HepG2 (cell line): ENCODE measurements around the gene CARD9. TPM values are rescaled to one million over a fixed set of nuclear protein-coding genes. Genes with fewer than 3 reads are reported as not detected.

Source experiments
- ATAC-seq: fragments of 200-7000 bp; cut with Tn5 transposase; 3 replicates; pipeline ENCODE4 v1.9.1; 2020; ENCODE audit warnings: mild to moderate bottlenecking, moderate library complexity
- BruUV-seq: library from RNA; stranded (reverse); fragments of 400-500 nt; replicated peaks from 2 replicates; lab custom pipeline; 2021; lab: Mats Ljungman, UMichigan
- CTCF ChIA-PET: fragments of 300-600 bp; formaldehyde crosslinking; extraction: SDS; loops from one replicate; lab custom pipeline; 2021; ENCODE audit warnings: low total read pairs, inconsistent platforms, low intra/inter-chr PET ratio; lab: Yijun Ruan, JAX
- POLR2A ChIA-PET: fragments of 350-600 bp; sonication (Branson Sonifier 250); formaldehyde crosslinking; loops from one replicate; lab custom pipeline; 2020; ENCODE audit warnings: antibody characterized with exemption, inconsistent platforms; lab: Yijun Ruan, JAX
- DNase-seq: peaks from one replicate; pipeline ENCODE4 v3.0.0-alpha.2; 2015; ENCODE audit warnings: low spot score
- FAIRE-seq: peaks from 3 replicates; lab custom pipeline; 2011; peaks lifted over from hg19 to GRCh38; lab: Jason Lieb, UNC
- H2AFZ ChIP-seq: one replicate; pipeline ENCODE4 v1.6.1; 2011; ENCODE audit warnings: low read length, inconsistent platforms
- H3K27ac ChIP-seq: fragments of 300-600 bp; 3 replicates; pipeline ENCODE4 v1.8.0; 2011; ENCODE audit warnings: mixed run types, mild to moderate bottlenecking, mixed read lengths, low read length, inconsistent platforms; ENCODE audit not compliant: insufficient read depth; ENCODE audit errors: extremely low read length
- H3K27me3 ChIP-seq, 2 experiments: fragments of 200-600 bp in 1 of 2; 2 replicates in 1 of 2; 3 replicates in 1 of 2; pipeline versions ENCODE4 v1.6.0 to v1.8.0; 2011; ENCODE audit warnings: low read length in 2 of 2, mild to moderate bottlenecking in 2 of 2, moderate library complexity in 2 of 2, inconsistent platforms in 1 of 2; ENCODE audit not compliant: insufficient read depth in 2 of 2, control insufficient read depth in 1 of 2
- H3K36me3 ChIP-seq, 2 experiments: fragments of 200-600 bp in 1 of 2; replicated peaks in 1 of 2; 2 replicates in 1 of 2; 3 replicates in 1 of 2; pipeline versions ENCODE4 v1.5.1 to v1.8.0; 2011; ENCODE audit warnings: low read length in 2 of 2, inconsistent platforms in 1 of 2; ENCODE audit not compliant: insufficient read depth in 2 of 2, control insufficient read depth in 1 of 2
- H3K4me1 ChIP-seq: 2 replicates; pipeline ENCODE4 v1.5.1; 2012; ENCODE audit warnings: low read length, inconsistent platforms; ENCODE audit not compliant: insufficient read depth
- H3K4me2 ChIP-seq: 2 replicates; pipeline ENCODE4 v1.6.0; 2011; ENCODE audit warnings: low read depth, low read length, inconsistent platforms
- H3K4me3 ChIP-seq, 3 experiments: fragments of 200-600 bp in 1 of 3; sonication (generic), shearing (Covaris generic) in 1 of 3; replicated peaks in 1 of 3; 2 replicates each; pipeline ENCODE4 v1.5.1; 2011 to 2016; ENCODE audit warnings: low read length in 3 of 3, inconsistent platforms in 2 of 3, low read depth in 2 of 3, mild to moderate bottlenecking in 2 of 3, control low read depth in 1 of 3, mixed read lengths in 1 of 3; ENCODE audit not compliant: insufficient read depth in 1 of 3
- H3K79me2 ChIP-seq: one replicate; pipeline ENCODE4 v1.6.1; 2011; ENCODE audit warnings: low read length, inconsistent platforms; ENCODE audit not compliant: insufficient read depth
- H3K9ac ChIP-seq: 2 replicates; pipeline ENCODE4 v1.6.0; 2011; ENCODE audit warnings: mild to moderate bottlenecking, low read depth, low read length, inconsistent platforms; ENCODE audit not compliant: insufficient read depth
- H3K9me3 ChIP-seq: 2 replicates; pipeline ENCODE4 v1.5.1; 2012; ENCODE audit warnings: mild to moderate bottlenecking, low read length
- H4K20me1 ChIP-seq: 2 replicates; pipeline ENCODE4 v1.6.0; 2011; ENCODE audit warnings: inconsistent platforms, mild to moderate bottlenecking, low read length, moderate library complexity; ENCODE audit not compliant: insufficient read depth
- AGO2 ChIP-seq: fragments of 200-400 bp; formaldehyde crosslinking; optimal IDR thresholded peaks from 2 replicates; pipeline ENCODE3; 2017; ENCODE audit warnings: mild to moderate bottlenecking, low read depth, low read length, moderate library complexity
- KAT2B ChIP-seq: fragments of 150-350 bp; IDR thresholded peaks from 2 replicates; pipeline ENCODE4 v1.6.1; 2014; ENCODE audit warnings: low read depth, low read length, borderline replicate concordance
- RBFOX2 ChIP-seq: fragments of 200-400 bp; formaldehyde crosslinking; IDR thresholded peaks from 2 replicates; pipeline ENCODE4 v1.6.1; 2017; ENCODE audit warnings: low read depth, mild to moderate bottlenecking, low read length
- RBM22 ChIP-seq: fragments of 200-400 bp; formaldehyde crosslinking; optimal IDR thresholded peaks from 2 replicates; pipeline ENCODE3; 2017; ENCODE audit warnings: mild to moderate bottlenecking, low read length, moderate library complexity
- SMARCC2 ChIP-seq: fragments of 450-650 bp; IDR thresholded peaks from 2 replicates; pipeline ENCODE4 v1.6.1; 2017; ENCODE audit warnings: antibody characterized with exemption, mild to moderate bottlenecking
- ZNF331 ChIP-seq: sonication (generic); formaldehyde crosslinking; IDR thresholded peaks from 2 replicates; pipeline ENCODE4 v1.4.0; 2020; ENCODE audit warnings: missing genetic modification reagents
- whole genome bisulfite sequencing: methylation state at CpG from one replicate; pipeline ENCODE4 v1.1.6; 2017; ENCODE audit warnings: low lambda C conversion rate; 5-methylcytosine and 5-hydroxymethylcytosine counted together
- in situ Hi-C: cut with HindIII; loops from 2 replicates; pipeline ENCODE4 v1.10.0; 2017; ENCODE audit warnings: low pct_unique_long_range_greater_than_20kb; ENCODE audit not compliant: extremely low pct_ligation_motif_present
- intact Hi-C: fragments of 100-400 bp; cut with micrococcal nuclease; formaldehyde crosslinking; loops from one replicate; pipeline ENCODE4 v1.10.0; 2022; ENCODE audit not compliant: unreplicated experiment
- polyA plus RNA-seq, 8 experiments: library from polyadenylated mRNA; depleted of rRNA in 3 of 8; stranded (reverse) in 7 of 8; unstranded in 1 of 8; fragments of >200 nt; fragmentation: Illumina TruSeq in 4 of 8; extraction: Trizol in 4 of 8; gene quantifications; 2 replicates each; pipeline versions ENCODE4 v1.2.1 to v1.2.3, GENCODE V29; 2011 to 2016; ENCODE audit warnings: low read depth in 4 of 8, missing spikeins in 1 of 8, mixed read lengths in 1 of 8; ENCODE audit not compliant: insufficient read depth in 1 of 8
- total RNA-seq, 5 experiments: library from RNA; depleted of rRNA; stranded (reverse); fragments of >200 nt; fragmentation: Illumina TruSeq; extraction: Trizol; gene quantifications; 2 replicates each; pipeline ENCODE4 v1.2.3, GENCODE V29; 2016; ENCODE audit warnings: low read depth in 1 of 5
- TF ChIP-seq, protein P1 (sequence below), 2 experiments: fragments of 450-650 bp in 1 of 2; sonication (generic) in 1 of 2; formaldehyde crosslinking in 1 of 2; IDR thresholded peaks; 2 replicates each; pipeline versions ENCODE4 v1.6.1 to v1.8.0; 2016 to 2022; ENCODE audit warnings: antibody characterized with exemption in 1 of 2, mild to moderate bottlenecking in 1 of 2, missing genetic modification reagents in 1 of 2

Gene CARD9
- total and polyA plus RNA-seq, 2 of the 13 experiments (the other 11 are each of a cell fraction or from before 2014, with no cell fraction given) = 3.3 to 7.4 TPM

DNA sequence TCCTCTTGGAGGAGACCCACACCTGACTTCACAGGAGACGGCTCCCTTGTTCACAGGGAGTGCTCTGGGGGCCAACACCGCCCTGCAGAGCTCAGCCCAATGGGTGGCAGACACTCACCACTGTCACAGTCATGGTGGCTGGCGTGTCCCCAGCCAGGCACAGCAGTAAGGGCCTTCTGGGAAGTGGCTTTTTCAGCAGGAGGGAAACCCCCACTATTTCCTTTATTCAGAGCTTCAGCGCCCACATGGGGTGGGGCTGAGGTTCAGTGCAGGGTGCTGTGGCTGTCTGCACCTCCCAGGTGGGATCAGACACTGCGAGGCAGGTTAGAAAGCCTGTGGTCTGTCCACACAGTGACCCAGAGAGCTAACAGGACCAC lies 30.1 kb upstream of the CARD9 start:
- CTCF ChIA-PET = no interaction called here
- no TSS peak for BruUV-seq

DNA sequence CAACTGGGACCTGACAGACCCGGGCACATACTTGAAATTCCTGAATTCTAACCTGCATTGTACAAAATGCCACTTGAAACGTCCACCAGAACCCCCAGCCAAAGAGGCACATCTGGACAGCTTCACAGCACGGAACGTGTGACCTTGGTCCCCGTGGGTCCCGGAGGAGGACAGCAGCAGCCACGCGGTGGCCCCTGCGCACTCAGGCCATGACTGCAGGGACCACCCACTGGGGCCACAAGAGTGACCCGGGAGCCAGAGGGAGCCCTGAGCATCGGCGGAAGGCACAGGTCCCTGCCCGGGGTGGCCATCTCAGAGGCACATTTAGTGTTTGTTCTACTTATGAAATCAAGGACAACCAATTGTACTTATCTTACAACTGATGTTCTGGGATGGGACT lies 28.6 kb upstream of the CARD9 start:
- Histone ChIP-seq H3K27ac (no peak overlapping the region), H4K20me1 (no peaks in the 10 kb centered on the region), H3K4me1 (peaks cover 20% of the 10 kb centered on the region), H3K36me3 (peaks cover 13 to 31% of the 10 kb centered on the region in 2 experiments; a peak in 4 of 5 replicates), H3K9ac (no peak overlapping the region), H3K27me3 (no peaks in the 10 kb centered on the region), H3K79me2 (peaks cover 21% of the 10 kb centered on the region)
- WGBS = 79% methylated on average over 6 of the region's 13 CpGs
- ChIA-PET CTCF (no interaction called here), POLR2A (interaction anchor here (1.4 kb wide), 1 partner anchor 57 kb away, joined by 5 read pairs; no protein-coding TSS in a partner anchor)
- intact Hi-C loops (no loop called here), in situ Hi-C loops (no loop called here)
- DNase-seq = no peak
- no peak for FAIRE-seq
- peak; percentile 66 for TF ChIP-seq RBFOX2
- peak; percentile 57 for TF ChIP-seq AGO2
- TF ChIP-seq, protein P1, sequence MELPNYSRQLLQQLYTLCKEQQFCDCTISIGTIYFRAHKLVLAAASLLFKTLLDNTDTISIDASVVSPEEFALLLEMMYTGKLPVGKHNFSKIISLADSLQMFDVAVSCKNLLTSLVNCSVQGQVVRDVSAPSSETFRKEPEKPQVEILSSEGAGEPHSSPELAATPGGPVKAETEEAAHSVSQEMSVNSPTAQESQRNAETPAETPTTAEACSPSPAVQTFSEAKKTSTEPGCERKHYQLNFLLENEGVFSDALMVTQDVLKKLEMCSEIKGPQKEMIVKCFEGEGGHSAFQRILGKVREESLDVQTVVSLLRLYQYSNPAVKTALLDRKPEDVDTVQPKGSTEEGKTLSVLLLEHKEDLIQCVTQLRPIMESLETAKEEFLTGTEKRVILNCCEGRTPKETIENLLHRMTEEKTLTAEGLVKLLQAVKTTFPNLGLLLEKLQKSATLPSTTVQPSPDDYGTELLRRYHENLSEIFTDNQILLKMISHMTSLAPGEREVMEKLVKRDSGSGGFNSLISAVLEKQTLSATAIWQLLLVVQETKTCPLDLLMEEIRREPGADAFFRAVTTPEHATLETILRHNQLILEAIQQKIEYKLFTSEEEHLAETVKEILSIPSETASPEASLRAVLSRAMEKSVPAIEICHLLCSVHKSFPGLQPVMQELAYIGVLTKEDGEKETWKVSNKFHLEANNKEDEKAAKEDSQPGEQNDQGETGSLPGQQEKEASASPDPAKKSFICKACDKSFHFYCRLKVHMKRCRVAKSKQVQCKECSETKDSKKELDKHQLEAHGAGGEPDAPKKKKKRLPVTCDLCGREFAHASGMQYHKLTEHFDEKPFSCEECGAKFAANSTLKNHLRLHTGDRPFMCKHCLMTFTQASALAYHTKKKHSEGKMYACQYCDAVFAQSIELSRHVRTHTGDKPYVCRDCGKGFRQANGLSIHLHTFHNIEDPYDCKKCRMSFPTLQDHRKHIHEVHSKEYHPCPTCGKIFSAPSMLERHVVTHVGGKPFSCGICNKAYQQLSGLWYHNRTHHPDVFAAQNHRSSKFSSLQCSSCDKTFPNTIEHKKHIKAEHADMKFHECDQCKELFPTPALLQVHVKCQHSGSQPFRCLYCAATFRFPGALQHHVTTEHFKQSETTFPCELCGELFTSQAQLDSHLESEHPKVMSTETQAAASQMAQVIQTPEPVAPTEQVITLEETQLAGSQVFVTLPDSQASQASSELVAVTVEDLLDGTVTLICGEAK (IDR thresholded peaks at IDR 0.05) = no peak
- TF ChIP-seq, protein P1 (CRISPR knock-in tag; IDR thresholded peaks at IDR 0.05) = no peak
- TF ChIP-seq, all 625 proteins: peak for 2
- ATAC-seq = no peak
- no TSS peak for BruUV-seq
- no peaks in the 10 kb centered on the region for H3K9me3 ChIP-seq
- H2AFZ ChIP-seq = no peak overlapping the region
- H3K4me2 ChIP-seq = no peak overlapping the region
- no peak overlapping the region for H3K4me3 ChIP-seq

More for the DNA sequence above, 30.1 kb upstream of the CARD9 start:
- peaks cover 12% of the 10 kb centered on the region for H3K79me2 ChIP-seq
- 100% methylated on average over 3 of the region's 5 CpGs for WGBS
- H3K9me3 ChIP-seq = no peaks in the 10 kb centered on the region
- H4K20me1 ChIP-seq = no peaks in the 10 kb centered on the region
- POLR2A ChIA-PET = interaction anchor here (0.6 kb wide), 1 partner anchor 136 kb away, joined by 3 read pairs; no protein-coding TSS in a partner anchor
- TF ChIP-seq KAT2B (no peak), SMARCC2 (no peak), ZNF331 (CRISPR knock-in tag) (0 out of 2 replicates have a peak, but pooled peaks have one; percentile 23), RBM22 (peak; percentile 38)
- no peak for FAIRE-seq
- no peak overlapping the region for H3K4me2 ChIP-seq
- in situ Hi-C loops = no loop called here
- no peak for ATAC-seq
- H3K9ac ChIP-seq = no peak overlapping the region
- no peak overlapping the region for H2AFZ ChIP-seq
- no peak overlapping the region for H3K27ac ChIP-seq
- DNase-seq = no peak
- H3K4me1 ChIP-seq = peaks cover 15% of the 10 kb centered on the region
- H3K27me3 ChIP-seq = no peaks in the 10 kb centered on the region
- intact Hi-C loops = no loop called here
- no peak overlapping the region for H3K4me3 ChIP-seq
- H3K36me3 ChIP-seq = peaks cover 11 to 39% of the 10 kb centered on the region in 2 experiments; a peak in 4 of 5 replicates
